H9 (cell line): Measurements from ENCODE around the gene KRT9. TPM values are rescaled to one million over a fixed set of nuclear protein-coding genes. Genes with fewer than 3 reads are reported as not detected.
"Not testable (repeated sequence)": the region's sequence is repeated elsewhere in the genome, so short reads cannot be mapped to it uniquely, and the experiment has no call there.

Experiments used
- DNase-seq: peaks from one replicate; pipeline ENCODE4 v3.0.0-alpha.2; 2017
- H2AFZ ChIP-seq: one replicate; pipeline ENCODE4 v1.6.1; 2013; ENCODE audit warnings: mild to moderate bottlenecking, low read length, control low read depth, moderate library complexity
- H2AK5ac ChIP-seq: 2 replicates; pipeline ENCODE4 v1.6.1; 2013; ENCODE audit warnings: low read length, control low read depth, mixed read lengths; ENCODE audit not compliant: insufficient read length
- H2BK120ac ChIP-seq: one replicate; pipeline ENCODE4 v1.6.1; 2013; ENCODE audit warnings: low read depth, mild to moderate bottlenecking, low read length, control low read depth, inconsistent platforms; ENCODE audit not compliant: poor library complexity, severe bottlenecking
- H2BK12ac ChIP-seq: 2 replicates; pipeline ENCODE4 v1.6.1; 2013; ENCODE audit warnings: low read length, control low read depth, mixed read lengths, low read depth; ENCODE audit not compliant: insufficient read length
- H2BK15ac ChIP-seq: 2 replicates; pipeline ENCODE4 v1.6.1; 2013; ENCODE audit warnings: low read depth, low read length, control low read depth
- H2BK20ac ChIP-seq: one replicate; pipeline ENCODE4 v1.6.1; 2013; ENCODE audit warnings: low read depth, mild to moderate bottlenecking, low read length, control low read depth, inconsistent platforms; ENCODE audit not compliant: poor library complexity, severe bottlenecking
- H2BK5ac ChIP-seq: 2 replicates; pipeline ENCODE4 v1.6.1; 2013; ENCODE audit warnings: low read length, control low read depth, mixed read lengths; ENCODE audit not compliant: insufficient read length
- H3K14ac ChIP-seq: 2 replicates; pipeline ENCODE4 v1.6.1; 2013; ENCODE audit warnings: low read length, control low read depth; ENCODE audit not compliant: insufficient read depth
- H3K18ac ChIP-seq: 2 replicates; pipeline ENCODE4 v1.6.1; 2013; ENCODE audit warnings: low read depth, mild to moderate bottlenecking, mixed read lengths, low read length, control low read depth; ENCODE audit not compliant: insufficient read length
- H3K23ac ChIP-seq: 2 replicates; pipeline ENCODE4 v1.6.1; 2013; ENCODE audit warnings: low read length, control low read depth, mixed read lengths, low read depth; ENCODE audit not compliant: insufficient read length
- H3K23me2 ChIP-seq: 2 replicates; pipeline ENCODE4 v1.6.1; 2013; ENCODE audit warnings: low read depth, mild to moderate bottlenecking, mixed read lengths, low read length, control low read depth; ENCODE audit not compliant: insufficient read length, poor library complexity, severe bottlenecking
- H3K27ac ChIP-seq: 2 replicates; pipeline ENCODE4 v1.5.1; 2013; ENCODE audit warnings: low read length, control low read depth, mixed read lengths, low read depth; ENCODE audit not compliant: insufficient read length
- H3K27me3 ChIP-seq: 2 replicates; pipeline ENCODE4 v1.6.1; 2013; ENCODE audit warnings: low read length, control low read depth, inconsistent platforms; ENCODE audit not compliant: insufficient read depth
- H3K4ac ChIP-seq: 2 replicates; pipeline ENCODE4 v1.6.1; 2013; ENCODE audit warnings: low read depth, mild to moderate bottlenecking, control low read depth, inconsistent platforms, low read length, moderate library complexity
- H3K4me1 ChIP-seq: 2 replicates; pipeline ENCODE4 v1.6.1; 2013; ENCODE audit warnings: low read length, control low read depth, inconsistent platforms; ENCODE audit not compliant: insufficient read depth
- H3K4me2 ChIP-seq: 2 replicates; pipeline ENCODE4 v1.6.1; 2013; ENCODE audit warnings: low read length, control low read depth, mixed read lengths; ENCODE audit not compliant: insufficient read length, insufficient read depth
- H3K56ac ChIP-seq: 2 replicates; pipeline ENCODE4 v1.6.1; 2013; ENCODE audit warnings: low read depth, mild to moderate bottlenecking, mixed read lengths, low read length, control low read depth; ENCODE audit not compliant: insufficient read length
- H3K79me1 ChIP-seq: 2 replicates; pipeline ENCODE4 v1.6.1; 2013; ENCODE audit warnings: low read depth, mild to moderate bottlenecking, moderate library complexity, low read length, control low read depth, inconsistent platforms; ENCODE audit not compliant: insufficient read depth, poor library complexity, severe bottlenecking
- H3K79me2 ChIP-seq: 2 replicates; pipeline ENCODE4 v1.6.1; 2013; ENCODE audit warnings: low read length, control low read depth, inconsistent platforms; ENCODE audit not compliant: insufficient read depth
- H3K9ac ChIP-seq: 2 replicates; pipeline ENCODE4 v1.6.1; 2013; ENCODE audit warnings: low read length, control low read depth, mixed read lengths; ENCODE audit not compliant: insufficient read length; ENCODE audit errors: extremely low read depth
- H3K9me3 ChIP-seq: one replicate; pipeline ENCODE4 v1.6.1; 2013; ENCODE audit warnings: low read depth, low read length, inconsistent platforms; ENCODE audit not compliant: control insufficient read depth
- H3T11ph ChIP-seq: one replicate; pipeline ENCODE4 v1.6.1; 2013; ENCODE audit warnings: mild to moderate bottlenecking, low read length, control low read depth, inconsistent platforms
- H4K20me1 ChIP-seq: one replicate; pipeline ENCODE4 v1.6.1; 2013; ENCODE audit not compliant: control insufficient read depth, insufficient read length, insufficient read depth
- H4K5ac ChIP-seq: 2 replicates; pipeline ENCODE4 v1.6.1; 2013; ENCODE audit warnings: low read depth, mild to moderate bottlenecking, mixed read lengths, low read length, control low read depth; ENCODE audit not compliant: insufficient read length
- H4K8ac ChIP-seq: replicated peaks from 2 replicates; pipeline ENCODE4 v1.6.1; 2013; ENCODE audit warnings: low read length, control low read depth, mixed read lengths, low read depth; ENCODE audit not compliant: insufficient read length
- H4K91ac ChIP-seq: 2 replicates; pipeline ENCODE4 v1.6.1; 2013; ENCODE audit warnings: low read depth, mild to moderate bottlenecking, moderate library complexity, mixed read lengths, low read length, control low read depth; ENCODE audit not compliant: insufficient read length
- H3K27ac Mint-ChIP-seq, 3 experiments: 2 replicates in 2 of 3; 3 replicates in 1 of 3; pipeline ENCODE4 v1.8.0; 2020 to 2021; ENCODE audit warnings: mixed read lengths in 3 of 3, mild to moderate bottlenecking in 1 of 3, moderate library complexity in 1 of 3
- H3K27me3 Mint-ChIP-seq: 2 replicates; pipeline ENCODE4 v1.8.0; 2021; ENCODE audit warnings: low read depth, mild to moderate bottlenecking, moderate library complexity, mixed read lengths
- H3K36me3 Mint-ChIP-seq, 3 experiments: 2 replicates in 2 of 3; 3 replicates in 1 of 3; pipeline ENCODE4 v1.8.0; 2020 to 2021; ENCODE audit warnings: low read depth in 3 of 3, mixed read lengths in 3 of 3; ENCODE audit not compliant: insufficient read depth in 1 of 3
- H3K4me1 Mint-ChIP-seq, 2 experiments: 2 replicates each; pipeline ENCODE4 v1.8.0; 2020; ENCODE audit warnings: mixed read lengths in 2 of 2
- H3K4me3 Mint-ChIP-seq, 2 experiments: 2 replicates in 1 of 2; 3 replicates in 1 of 2; pipeline ENCODE4 v1.8.0; 2020 to 2021; ENCODE audit warnings: mild to moderate bottlenecking in 2 of 2, mixed read lengths in 2 of 2, moderate library complexity in 1 of 2
- H3K9me3 Mint-ChIP-seq, 2 experiments: 2 replicates in 1 of 2; 3 replicates in 1 of 2; pipeline ENCODE4 v1.8.0; 2020; ENCODE audit warnings: mild to moderate bottlenecking in 2 of 2, mixed read lengths in 2 of 2, moderate library complexity in 1 of 2
- WGBS: extraction: QIAGEN DNeasy Blood & Tissue Kit; methylation state at CpG from one replicate; pipeline ENCODE4 v1.1.7; 2013; ENCODE audit warnings: missing lambda C conversion rate, low lambda C conversion rate, mixed read lengths; ENCODE audit not compliant: insufficient read length; ENCODE audit errors: extremely low coverage; 5-methylcytosine and 5-hydroxymethylcytosine counted together
- long read RNA-seq: library from polyadenylated mRNA; unstranded; transcript quantifications from one replicate; pipeline ENCODE4 v2.0.0, GENCODE V29; 2020
- total RNA-seq: library from RNA; stranded (reverse); gene quantifications from 2 replicates; pipeline ENCODE4 v1.2.1, GENCODE V29; 2021
- TF ChIP-seq, protein P1 (sequence below): fragments of 200-600 bp; sonication (generic); conservative IDR thresholded peaks from 3 replicates; pipeline ENCODE4 v1.8.0; 2021; ENCODE audit warnings: antibody characterized with exemption, mild to moderate bottlenecking

Gene KRT9, protein sequence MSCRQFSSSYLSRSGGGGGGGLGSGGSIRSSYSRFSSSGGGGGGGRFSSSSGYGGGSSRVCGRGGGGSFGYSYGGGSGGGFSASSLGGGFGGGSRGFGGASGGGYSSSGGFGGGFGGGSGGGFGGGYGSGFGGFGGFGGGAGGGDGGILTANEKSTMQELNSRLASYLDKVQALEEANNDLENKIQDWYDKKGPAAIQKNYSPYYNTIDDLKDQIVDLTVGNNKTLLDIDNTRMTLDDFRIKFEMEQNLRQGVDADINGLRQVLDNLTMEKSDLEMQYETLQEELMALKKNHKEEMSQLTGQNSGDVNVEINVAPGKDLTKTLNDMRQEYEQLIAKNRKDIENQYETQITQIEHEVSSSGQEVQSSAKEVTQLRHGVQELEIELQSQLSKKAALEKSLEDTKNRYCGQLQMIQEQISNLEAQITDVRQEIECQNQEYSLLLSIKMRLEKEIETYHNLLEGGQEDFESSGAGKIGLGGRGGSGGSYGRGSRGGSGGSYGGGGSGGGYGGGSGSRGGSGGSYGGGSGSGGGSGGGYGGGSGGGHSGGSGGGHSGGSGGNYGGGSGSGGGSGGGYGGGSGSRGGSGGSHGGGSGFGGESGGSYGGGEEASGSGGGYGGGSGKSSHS
- not detected in 2 replicates for total RNA-seq
- long read RNA-seq = 0 reads

GRCh38 chr17:41571561-41572434, at the start of gene KRT9:
Gene KRT9 (minus strand): TSS chr17:41572059. CDS start chr17:41571992, 67 bp downstream.
- H3K27me3 Mint-ChIP-seq = peaks cover 70% of the 10 kb centered on the region
- Histone ChIP-seq H4K91ac (no peak within 1 kb of the TSS), H3K79me1 (no peaks in the 10 kb centered on the region), H3T11ph (no peak within 1 kb of the TSS), H4K20me1 (no peaks in the 10 kb centered on the region), H3K23me2 (no peaks in the 10 kb centered on the region), H4K5ac (no peak within 1 kb of the TSS), H3K56ac (no peak within 1 kb of the TSS), H2BK15ac (no peak within 1 kb of the TSS), H3K27ac (no peak within 1 kb of the TSS), H4K8ac (no peak within 1 kb of the TSS), H3K14ac (no peak within 1 kb of the TSS), H3K27me3 (no peaks in the 10 kb centered on the region), H2BK12ac (no peak within 1 kb of the TSS), H3K4me1 (no peaks in the 10 kb centered on the region), H2BK5ac (no peak within 1 kb of the TSS), H3K9ac (no peak within 1 kb of the TSS), H3K4ac (no peak within 1 kb of the TSS), H2BK20ac (no peak within 1 kb of the TSS), H3K4me2 (no peak within 1 kb of the TSS), H3K23ac (no peak within 1 kb of the TSS), H3K79me2 (no peaks in the 10 kb centered on the region), H3K9me3 (no peaks in the 10 kb centered on the region), H2AFZ (no peak within 1 kb of the TSS), H2AK5ac (no peak within 1 kb of the TSS), H2BK120ac (no peak within 1 kb of the TSS), H3K18ac (no peak within 1 kb of the TSS)
- H3K9me3 Mint-ChIP-seq = no peaks in the 10 kb centered on the region; a peak in 1 of 5 replicates
- H3K4me1 Mint-ChIP-seq = no peaks in the 10 kb centered on the region
- H3K36me3 Mint-ChIP-seq = no peaks in the 10 kb centered on the region
- H3K27ac Mint-ChIP-seq = no peak within 1 kb of the TSS; a peak in 1 of 7 replicates
- no CpG with 5 or more reads among the region's 24 CpGs for WGBS
- no peak within 1 kb of the TSS for H3K4me3 Mint-ChIP-seq
- no peak for DNase-seq
- TF ChIP-seq, protein P1, sequence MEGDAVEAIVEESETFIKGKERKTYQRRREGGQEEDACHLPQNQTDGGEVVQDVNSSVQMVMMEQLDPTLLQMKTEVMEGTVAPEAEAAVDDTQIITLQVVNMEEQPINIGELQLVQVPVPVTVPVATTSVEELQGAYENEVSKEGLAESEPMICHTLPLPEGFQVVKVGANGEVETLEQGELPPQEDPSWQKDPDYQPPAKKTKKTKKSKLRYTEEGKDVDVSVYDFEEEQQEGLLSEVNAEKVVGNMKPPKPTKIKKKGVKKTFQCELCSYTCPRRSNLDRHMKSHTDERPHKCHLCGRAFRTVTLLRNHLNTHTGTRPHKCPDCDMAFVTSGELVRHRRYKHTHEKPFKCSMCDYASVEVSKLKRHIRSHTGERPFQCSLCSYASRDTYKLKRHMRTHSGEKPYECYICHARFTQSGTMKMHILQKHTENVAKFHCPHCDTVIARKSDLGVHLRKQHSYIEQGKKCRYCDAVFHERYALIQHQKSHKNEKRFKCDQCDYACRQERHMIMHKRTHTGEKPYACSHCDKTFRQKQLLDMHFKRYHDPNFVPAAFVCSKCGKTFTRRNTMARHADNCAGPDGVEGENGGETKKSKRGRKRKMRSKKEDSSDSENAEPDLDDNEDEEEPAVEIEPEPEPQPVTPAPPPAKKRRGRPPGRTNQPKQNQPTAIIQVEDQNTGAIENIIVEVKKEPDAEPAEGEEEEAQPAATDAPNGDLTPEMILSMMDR = no peak

GRCh38 chr17:41621435-41621817, 49.6 kb upstream of the KRT9 start:
- not testable (repeated sequence) for H3K9ac ChIP-seq, H3K36me3 Mint-ChIP-seq, H3K27ac Mint-ChIP-seq, H2BK5ac ChIP-seq, H3K4me2 ChIP-seq, H3K23ac ChIP-seq, H3K9me3 Mint-ChIP-seq, H3K4ac ChIP-seq, H2AFZ ChIP-seq, H3K9me3 ChIP-seq, H2BK12ac ChIP-seq, H3K4me1 ChIP-seq, H3K27ac ChIP-seq, H2AK5ac ChIP-seq, H2BK15ac ChIP-seq, H3K27me3 Mint-ChIP-seq, H4K5ac ChIP-seq, H2BK120ac ChIP-seq, H3T11ph ChIP-seq, H3K79me2 ChIP-seq, H3K79me1 ChIP-seq, H3K23me2 ChIP-seq, H2BK20ac ChIP-seq, H3K4me3 Mint-ChIP-seq, H3K27me3 ChIP-seq, H4K91ac ChIP-seq, H3K14ac ChIP-seq, H4K8ac ChIP-seq, H3K56ac ChIP-seq, DNase-seq, H3K18ac ChIP-seq, H4K20me1 ChIP-seq
- H3K4me1 Mint-ChIP-seq = peaks cover 10 to 32% of the 10 kb centered on the region in 2 experiments
- no CpG with 5 or more reads among the region's 11 CpGs for WGBS
